ENCODE data around the gene GSC2.

DNA sequence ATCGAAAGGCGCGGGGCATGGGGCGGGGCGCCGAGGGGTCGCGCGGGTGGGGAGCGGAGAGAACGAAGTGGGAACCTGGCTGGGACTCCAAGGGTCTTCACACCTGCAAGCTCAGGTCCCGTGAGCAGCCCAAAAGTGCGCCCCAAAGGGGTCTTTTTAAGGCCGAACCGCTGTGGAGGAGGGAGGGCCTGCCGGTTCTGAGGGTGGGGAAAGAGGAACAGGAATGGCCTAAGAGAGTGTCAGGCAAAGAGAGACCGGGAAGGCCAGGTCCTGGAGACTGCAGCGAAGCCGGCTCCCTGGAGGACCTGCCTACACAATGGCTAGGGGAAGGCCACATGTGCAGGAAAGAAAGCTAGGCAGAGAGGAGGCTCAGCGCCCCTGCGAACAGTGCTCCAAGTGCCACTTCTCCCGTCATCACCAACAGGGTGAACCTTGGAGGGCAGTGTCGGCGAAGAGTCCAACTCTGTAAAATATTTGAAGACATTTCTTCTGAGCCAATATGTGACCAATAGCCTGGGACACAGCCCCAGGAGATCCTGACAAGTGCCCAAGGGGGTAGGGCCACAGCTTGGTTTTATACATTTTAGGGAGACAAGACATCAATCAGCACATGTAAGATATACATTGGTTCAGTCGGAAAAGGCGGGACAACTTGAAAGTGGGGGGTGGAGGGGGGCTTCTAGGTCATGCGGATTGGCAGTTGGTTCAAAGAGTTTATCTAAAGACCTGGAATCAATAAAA, 27.2 kb downstream of the GSC2 start:
- TF ChIP-seq, protein P1, sequence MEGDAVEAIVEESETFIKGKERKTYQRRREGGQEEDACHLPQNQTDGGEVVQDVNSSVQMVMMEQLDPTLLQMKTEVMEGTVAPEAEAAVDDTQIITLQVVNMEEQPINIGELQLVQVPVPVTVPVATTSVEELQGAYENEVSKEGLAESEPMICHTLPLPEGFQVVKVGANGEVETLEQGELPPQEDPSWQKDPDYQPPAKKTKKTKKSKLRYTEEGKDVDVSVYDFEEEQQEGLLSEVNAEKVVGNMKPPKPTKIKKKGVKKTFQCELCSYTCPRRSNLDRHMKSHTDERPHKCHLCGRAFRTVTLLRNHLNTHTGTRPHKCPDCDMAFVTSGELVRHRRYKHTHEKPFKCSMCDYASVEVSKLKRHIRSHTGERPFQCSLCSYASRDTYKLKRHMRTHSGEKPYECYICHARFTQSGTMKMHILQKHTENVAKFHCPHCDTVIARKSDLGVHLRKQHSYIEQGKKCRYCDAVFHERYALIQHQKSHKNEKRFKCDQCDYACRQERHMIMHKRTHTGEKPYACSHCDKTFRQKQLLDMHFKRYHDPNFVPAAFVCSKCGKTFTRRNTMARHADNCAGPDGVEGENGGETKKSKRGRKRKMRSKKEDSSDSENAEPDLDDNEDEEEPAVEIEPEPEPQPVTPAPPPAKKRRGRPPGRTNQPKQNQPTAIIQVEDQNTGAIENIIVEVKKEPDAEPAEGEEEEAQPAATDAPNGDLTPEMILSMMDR (IDR thresholded peaks at IDR 0.05; ENCODE audit: low read depth, low read length, poor library complexity, severe bottlenecking): no peak
- TF ChIP-seq EZH2phosphoT487 (IDR thresholded peaks at IDR 0.05; ENCODE audit: borderline replicate concordance, low read length): no peak

All from DOHH2 (cell line).